ENCODE measurements around the gene OIT3.

OIT3 gene

DNA sequence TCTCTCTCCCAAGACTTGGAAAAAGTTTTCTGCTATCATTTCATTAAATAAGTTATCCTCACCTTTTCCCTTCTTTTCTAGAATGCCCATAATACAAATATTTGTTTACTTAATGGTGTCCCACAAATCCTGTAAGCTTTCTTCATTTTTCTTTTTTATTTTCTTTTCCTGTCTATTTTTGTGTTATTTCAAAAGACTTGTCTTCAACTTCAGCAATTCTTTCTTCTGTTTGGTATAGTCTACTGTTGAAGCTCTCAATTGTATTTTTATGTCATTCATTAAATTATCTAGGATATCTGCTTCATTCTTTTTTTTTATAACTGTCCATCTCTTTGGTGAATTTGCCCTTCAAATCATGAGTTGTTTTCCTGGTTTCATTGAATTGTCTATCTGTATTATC lies 86.2 kb downstream of the OIT3 start:
- H3K4me3 ChIP-seq (ENCODE audit: low read depth, low read length) = no peak overlapping the region
- in situ Hi-C loops (cut with HindIII; ENCODE audit: low sequenced_read_pairs) = no loop called here
- TF ChIP-seq, protein P1, sequence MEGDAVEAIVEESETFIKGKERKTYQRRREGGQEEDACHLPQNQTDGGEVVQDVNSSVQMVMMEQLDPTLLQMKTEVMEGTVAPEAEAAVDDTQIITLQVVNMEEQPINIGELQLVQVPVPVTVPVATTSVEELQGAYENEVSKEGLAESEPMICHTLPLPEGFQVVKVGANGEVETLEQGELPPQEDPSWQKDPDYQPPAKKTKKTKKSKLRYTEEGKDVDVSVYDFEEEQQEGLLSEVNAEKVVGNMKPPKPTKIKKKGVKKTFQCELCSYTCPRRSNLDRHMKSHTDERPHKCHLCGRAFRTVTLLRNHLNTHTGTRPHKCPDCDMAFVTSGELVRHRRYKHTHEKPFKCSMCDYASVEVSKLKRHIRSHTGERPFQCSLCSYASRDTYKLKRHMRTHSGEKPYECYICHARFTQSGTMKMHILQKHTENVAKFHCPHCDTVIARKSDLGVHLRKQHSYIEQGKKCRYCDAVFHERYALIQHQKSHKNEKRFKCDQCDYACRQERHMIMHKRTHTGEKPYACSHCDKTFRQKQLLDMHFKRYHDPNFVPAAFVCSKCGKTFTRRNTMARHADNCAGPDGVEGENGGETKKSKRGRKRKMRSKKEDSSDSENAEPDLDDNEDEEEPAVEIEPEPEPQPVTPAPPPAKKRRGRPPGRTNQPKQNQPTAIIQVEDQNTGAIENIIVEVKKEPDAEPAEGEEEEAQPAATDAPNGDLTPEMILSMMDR (IDR thresholded peaks at IDR 0.05; ENCODE audit: low read depth, low read length, missing control alignments) = no peak
- no peak for DNase-seq (ENCODE audit: low read depth)

DNA sequence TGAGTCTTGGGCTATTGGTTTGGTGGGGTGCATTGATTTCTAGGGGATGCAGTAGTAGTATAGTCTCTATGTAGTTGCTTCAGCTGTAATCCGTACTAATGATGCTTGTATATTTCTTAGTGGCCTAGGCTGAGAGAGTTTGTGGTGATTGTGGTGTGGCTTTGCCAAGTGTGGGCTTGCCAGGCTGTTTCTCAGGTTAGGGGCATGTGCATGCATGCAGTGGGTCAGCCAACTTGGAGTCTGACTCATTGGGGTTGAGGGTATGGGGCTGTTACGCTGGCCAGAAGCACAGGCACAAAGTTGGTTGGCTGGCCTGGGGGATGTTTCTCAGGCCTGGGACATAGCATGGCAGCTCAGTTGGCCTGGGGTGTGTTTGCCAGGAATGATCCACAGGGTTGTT lies 86.8 kb downstream of the OIT3 start:
- TF ChIP-seq, protein P1 (IDR thresholded peaks at IDR 0.05; ENCODE audit: low read depth, low read length, missing control alignments) = no peak
- no peak for DNase-seq (ENCODE audit: low read depth)
- no peak overlapping the region for H3K4me3 ChIP-seq (ENCODE audit: low read depth, low read length)
- in situ Hi-C loops (cut with HindIII; ENCODE audit: low sequenced_read_pairs) = no loop called here

DNA sequence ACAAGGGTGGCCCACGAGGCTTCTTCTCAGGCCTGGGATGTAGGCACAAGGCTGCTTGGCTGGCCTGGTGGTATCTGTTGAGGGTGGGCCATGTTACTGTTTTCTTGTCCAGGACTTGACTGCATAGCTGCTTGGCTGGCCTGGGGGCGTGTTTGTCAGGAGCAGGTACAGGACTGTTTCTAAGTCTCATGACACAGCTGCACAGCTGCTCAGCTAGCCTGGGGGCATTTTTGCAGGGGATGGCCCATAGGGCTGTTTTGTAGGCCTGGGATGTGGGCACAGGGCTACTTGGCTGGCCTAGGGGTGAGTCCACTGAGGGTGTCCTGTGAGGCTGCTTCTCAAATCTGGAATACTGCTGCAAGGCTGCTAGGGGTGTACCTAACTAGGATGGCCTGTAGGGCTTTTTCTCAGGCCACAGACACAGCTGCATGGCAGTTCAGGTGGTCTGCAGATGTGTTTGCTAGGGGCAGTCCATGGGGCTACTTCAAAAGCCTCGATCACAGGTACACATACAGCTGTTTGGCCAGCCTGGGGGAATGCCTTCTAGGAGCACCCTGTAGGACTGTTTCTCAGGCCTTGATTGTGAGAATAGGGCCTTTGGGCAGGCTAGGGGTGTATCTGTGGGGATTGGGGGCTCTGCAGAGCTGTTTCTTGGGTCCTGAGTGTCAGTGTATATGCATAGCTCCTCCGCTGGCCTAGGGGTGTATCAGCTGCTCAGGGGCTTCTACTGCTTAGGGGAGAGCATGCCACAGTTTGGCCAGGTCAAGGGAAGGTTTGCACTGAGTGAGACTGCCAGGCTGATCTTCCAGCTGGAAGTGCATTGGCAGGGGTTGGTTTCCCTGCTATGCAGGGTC lies 87.7 kb downstream of the OIT3 start:
- DNase-seq (ENCODE audit: low read depth) = no peak

DNA sequence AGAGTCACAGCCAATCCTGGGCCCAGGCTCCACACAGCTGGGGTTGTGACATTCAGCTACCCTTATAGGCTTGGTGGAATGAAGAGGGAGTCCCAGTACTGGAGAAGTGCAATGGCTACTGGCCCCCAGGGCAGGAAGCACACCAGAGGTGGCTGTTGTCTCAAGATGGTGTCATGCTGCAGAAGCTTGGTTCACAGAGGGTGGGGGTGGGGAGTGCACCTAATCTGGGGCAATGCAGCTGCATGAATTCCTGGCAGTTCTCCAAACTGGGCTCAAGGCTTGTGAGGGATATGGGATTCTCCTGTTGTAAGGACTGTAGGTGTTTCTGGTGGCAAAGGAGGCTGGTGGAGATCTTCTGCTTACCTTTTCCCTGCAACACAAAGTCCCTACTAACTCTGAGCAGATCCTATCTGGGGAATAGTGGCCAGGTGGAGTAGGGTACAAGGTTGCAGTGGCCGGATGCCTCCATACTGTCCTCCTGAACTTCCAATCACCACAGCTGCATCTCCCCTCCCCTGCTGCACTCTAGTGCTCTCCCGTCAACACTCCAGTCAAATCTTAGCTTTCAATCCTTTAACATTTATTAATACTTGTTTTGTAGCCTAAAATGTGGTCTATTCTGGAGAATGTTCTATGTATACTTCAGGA lies 88.5 kb downstream of the OIT3 start:
- no peak overlapping the region for H3K4me3 ChIP-seq (ENCODE audit: low read depth, low read length)
- TF ChIP-seq, protein P1 (IDR thresholded peaks at IDR 0.05; ENCODE audit: low read depth, low read length, missing control alignments) = no peak

More for the DNA sequence above, 87.7 kb downstream of the OIT3 start:
- no peak overlapping the region for H3K4me3 ChIP-seq (ENCODE audit: low read depth, low read length)
- in situ Hi-C loops (cut with HindIII; ENCODE audit: low sequenced_read_pairs) = no loop called here
- TF ChIP-seq, protein P1 (IDR thresholded peaks at IDR 0.05; ENCODE audit: low read depth, low read length, missing control alignments) = no peak

More for the DNA sequence above, 88.5 kb downstream of the OIT3 start:
- in situ Hi-C loops (cut with HindIII; ENCODE audit: low sequenced_read_pairs) = no loop called here
- DNase-seq (ENCODE audit: low read depth) = no peak

Measured in astrocyte of the cerebellum (primary cell).